Endothelial cell (in vitro differentiated cells): ENCODE measurements around the gene PLCD3. TPM values are rescaled to one million over a fixed set of nuclear protein-coding genes. Genes with fewer than 3 reads are reported as not detected.

ENCODE experiments used
- DNase-seq: peaks from one replicate; pipeline ENCODE4 v3.0.0; 2021; ENCODE audit warnings: low spot score
- H3K27ac Mint-ChIP-seq: one replicate; pipeline ENCODE4 v1.8.0; 2021; ENCODE audit warnings: mixed read lengths, inconsistent platforms; ENCODE audit not compliant: unreplicated experiment
- H3K27me3 Mint-ChIP-seq: one replicate; pipeline ENCODE4 v1.8.0; 2021; ENCODE audit warnings: mild to moderate bottlenecking, moderate library complexity, mixed read lengths, inconsistent platforms; ENCODE audit not compliant: unreplicated experiment
- H3K36me3 Mint-ChIP-seq: one replicate; pipeline ENCODE4 v1.8.0; 2021; ENCODE audit warnings: mild to moderate bottlenecking, low read depth, mixed read lengths, inconsistent platforms; ENCODE audit not compliant: unreplicated experiment
- H3K4me1 Mint-ChIP-seq: one replicate; pipeline ENCODE4 v1.8.0; 2021; ENCODE audit warnings: mild to moderate bottlenecking, mixed read lengths, inconsistent platforms; ENCODE audit not compliant: unreplicated experiment
- H3K4me3 Mint-ChIP-seq: one replicate; pipeline ENCODE4 v1.8.0; 2021; ENCODE audit warnings: mild to moderate bottlenecking, mixed read lengths, inconsistent platforms; ENCODE audit not compliant: unreplicated experiment
- H3K9me3 Mint-ChIP-seq: one replicate; pipeline ENCODE4 v1.8.0; 2021; ENCODE audit warnings: mixed read lengths, inconsistent platforms; ENCODE audit not compliant: unreplicated experiment
- total RNA-seq: library from RNA; stranded (reverse); fragmentation: NEBNext Ultra II Directional; extraction: Animal tissue kit (Norgen Biotek cat#: 25700); gene quantifications from one replicate; pipeline ENCODE4 v1.2.1, GENCODE V29; 2021; ENCODE audit not compliant: unreplicated experiment
- TF ChIP-seq, protein P1 (sequence below): fragments of 200-600 bp; sonication (generic); IDR thresholded peaks from one replicate; pipeline ENCODE4 v1.5.0; 2021; ENCODE audit warnings: antibody characterized with exemption; ENCODE audit not compliant: unreplicated experiment

Gene PLCD3
- total RNA-seq, 1 donor from 2014 or later: 9.7 TPM

- H3K9me3 Mint-ChIP-seq: no peaks in the 10 kb centered on the region
- peaks cover 9% of the 10 kb centered on the region for H3K4me1 Mint-ChIP-seq
- H3K27ac Mint-ChIP-seq: no peak overlapping the region
- peaks cover 12% of the 10 kb centered on the region for H3K27me3 Mint-ChIP-seq
- no peak overlapping the region for H3K4me3 Mint-ChIP-seq
- H3K36me3 Mint-ChIP-seq: no peaks in the 10 kb centered on the region
- TF ChIP-seq, protein P1, sequence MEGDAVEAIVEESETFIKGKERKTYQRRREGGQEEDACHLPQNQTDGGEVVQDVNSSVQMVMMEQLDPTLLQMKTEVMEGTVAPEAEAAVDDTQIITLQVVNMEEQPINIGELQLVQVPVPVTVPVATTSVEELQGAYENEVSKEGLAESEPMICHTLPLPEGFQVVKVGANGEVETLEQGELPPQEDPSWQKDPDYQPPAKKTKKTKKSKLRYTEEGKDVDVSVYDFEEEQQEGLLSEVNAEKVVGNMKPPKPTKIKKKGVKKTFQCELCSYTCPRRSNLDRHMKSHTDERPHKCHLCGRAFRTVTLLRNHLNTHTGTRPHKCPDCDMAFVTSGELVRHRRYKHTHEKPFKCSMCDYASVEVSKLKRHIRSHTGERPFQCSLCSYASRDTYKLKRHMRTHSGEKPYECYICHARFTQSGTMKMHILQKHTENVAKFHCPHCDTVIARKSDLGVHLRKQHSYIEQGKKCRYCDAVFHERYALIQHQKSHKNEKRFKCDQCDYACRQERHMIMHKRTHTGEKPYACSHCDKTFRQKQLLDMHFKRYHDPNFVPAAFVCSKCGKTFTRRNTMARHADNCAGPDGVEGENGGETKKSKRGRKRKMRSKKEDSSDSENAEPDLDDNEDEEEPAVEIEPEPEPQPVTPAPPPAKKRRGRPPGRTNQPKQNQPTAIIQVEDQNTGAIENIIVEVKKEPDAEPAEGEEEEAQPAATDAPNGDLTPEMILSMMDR: no peak
- DNase-seq: no peak
These were observed 13.6 kb downstream of the PLCD3 start for GRCh38 chr17:45118691-45119090.

DNA sequence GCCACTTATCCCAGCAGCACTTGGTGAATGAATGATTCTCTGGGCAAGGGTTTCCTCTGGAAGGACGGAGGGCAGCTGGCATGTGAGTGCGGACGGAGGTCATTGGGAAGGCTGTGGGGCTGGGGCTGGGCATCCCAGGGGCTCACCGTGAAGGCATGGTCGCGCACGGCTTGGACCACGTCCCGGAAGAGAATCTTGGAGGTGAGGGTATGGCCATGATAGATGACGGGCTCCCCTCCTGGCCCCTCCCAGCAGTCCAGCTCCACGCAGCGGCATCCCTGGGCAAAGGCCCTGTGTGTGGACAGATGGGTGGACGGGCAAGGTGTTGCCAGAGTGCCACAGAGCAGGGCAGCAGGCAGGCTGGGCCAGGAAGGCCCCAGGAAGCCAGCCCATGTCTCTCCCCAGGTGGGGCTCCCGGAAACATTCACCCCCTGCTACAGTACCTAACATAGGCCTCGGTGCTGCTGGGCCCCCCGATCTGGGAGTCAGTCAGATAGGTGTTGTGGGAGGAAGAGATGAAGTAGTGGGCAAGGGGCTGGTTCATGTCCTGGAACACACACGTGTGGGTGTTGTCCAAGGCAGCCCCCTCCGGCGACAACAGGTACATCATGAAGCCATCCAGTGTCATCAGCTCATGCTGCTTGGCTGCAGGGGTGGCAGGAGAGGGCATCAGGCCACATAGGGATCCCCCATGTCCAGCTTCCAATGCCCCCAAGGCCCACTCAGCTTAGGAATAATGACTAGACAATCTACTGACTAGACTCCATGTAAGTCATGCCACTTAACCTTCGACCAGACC, 14.3 kb downstream of the PLCD3 start:
- Mint-ChIP-seq H3K36me3 (no peaks in the 10 kb centered on the region), H3K4me1 (peaks cover 9% of the 10 kb centered on the region), H3K9me3 (no peaks in the 10 kb centered on the region), H3K27ac (no peak overlapping the region), H3K27me3 (peaks cover 11% of the 10 kb centered on the region), H3K4me3 (no peak overlapping the region)
- DNase-seq: no peak
- TF ChIP-seq, protein P1: no peak

- no peak overlapping the region for H3K4me3 Mint-ChIP-seq
- no peaks in the 10 kb centered on the region for H3K9me3 Mint-ChIP-seq
- DNase-seq: no peak
- TF ChIP-seq, protein P1: no peak
- H3K27ac Mint-ChIP-seq: no peak overlapping the region
- H3K27me3 Mint-ChIP-seq: peaks cover 6% of the 10 kb centered on the region
- no peaks in the 10 kb centered on the region for H3K36me3 Mint-ChIP-seq
- H3K4me1 Mint-ChIP-seq: peaks cover 9% of the 10 kb centered on the region
These were observed 15.0 kb downstream of the PLCD3 start for GRCh38 chr17:45117334-45117733.

GRCh38 chr17:45116434-45117016, 15.8 kb downstream of the PLCD3 start:
- DNase-seq: no peak
- no peak overlapping the region for H3K4me3 Mint-ChIP-seq
- TF ChIP-seq, protein P1: no peak
- H3K4me1 Mint-ChIP-seq: peaks cover 9% of the 10 kb centered on the region
- peaks cover 5% of the 10 kb centered on the region for H3K27me3 Mint-ChIP-seq
- no peaks in the 10 kb centered on the region for H3K36me3 Mint-ChIP-seq
- no peaks in the 10 kb centered on the region for H3K9me3 Mint-ChIP-seq
- H3K27ac Mint-ChIP-seq: no peak overlapping the region

DNA sequence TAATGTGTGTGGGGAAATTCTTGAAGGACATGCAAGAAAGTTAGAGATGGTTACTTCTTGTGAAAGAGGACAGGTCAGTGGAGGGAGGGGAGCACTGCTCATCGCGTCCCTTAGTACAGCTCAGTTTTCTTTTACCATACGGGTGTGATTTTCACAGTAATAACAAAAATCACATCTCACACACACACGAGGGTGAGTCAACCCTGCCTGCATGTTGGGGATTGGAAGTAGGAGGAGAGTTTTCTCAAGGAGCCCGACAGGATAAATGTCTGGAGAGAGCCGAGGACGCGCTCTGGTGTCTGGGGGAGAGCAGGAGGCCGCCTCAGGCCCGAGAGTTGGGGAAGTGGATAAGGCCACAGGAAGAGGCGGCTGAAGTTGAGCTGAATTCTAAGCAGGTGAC, 16.4 kb downstream of the PLCD3 start:
- peaks cover 13% of the 10 kb centered on the region for H3K4me1 Mint-ChIP-seq
- no peaks in the 10 kb centered on the region for H3K9me3 Mint-ChIP-seq
- no peak for DNase-seq
- H3K36me3 Mint-ChIP-seq: no peaks in the 10 kb centered on the region
- H3K27me3 Mint-ChIP-seq: peaks cover 8% of the 10 kb centered on the region
- H3K4me3 Mint-ChIP-seq: no peak overlapping the region
- TF ChIP-seq, protein P1: no peak
- peak overlapping the region; percentile 49 for H3K27ac Mint-ChIP-seq
